ENCODE measurements around the gene MAGI3. TPM values are rescaled to one million over a fixed set of nuclear protein-coding genes. Genes with fewer than 3 reads are reported as not detected.
"Not testable (repeated sequence)": the region's sequence is repeated elsewhere in the genome, so short reads cannot be mapped to it uniquely, and the experiment has no call there.

MAGI3 gene
- total RNA-seq, 2 experiments from 2014 or later = 3.5 to 3.7 TPM

GRCh38 chr1:113677250-113678158 lies 287.2 kb downstream of the MAGI3 start:
- ChIA-PET POLR2A (interaction anchor here (0.6 kb wide), 1 partner anchor 533 kb away, joined by 3 read pairs; no protein-coding TSS in a partner anchor), CTCF (interaction anchor here (0.7 to 1.2 kb wide), 2 partner anchors 547 to 551 kb away, joined by 3 read pairs; no protein-coding TSS in a partner anchor)

GRCh38 chr1:113678159-113678469 lies 287.8 kb downstream of the MAGI3 start:
- ChIA-PET CTCF (interaction anchor here (0.7 to 1.2 kb wide), 2 partner anchors 548 to 551 kb away, joined by 3 read pairs; no protein-coding TSS in a partner anchor), POLR2A (interaction anchor here (0.6 kb wide), 1 partner anchor 534 kb away, joined by 3 read pairs; no protein-coding TSS in a partner anchor)

GRCh38 chr1:113681596-113682337 lies 291.5 kb downstream of the MAGI3 start:
- POLR2A ChIA-PET = no interaction called here
- CTCF ChIA-PET = interaction anchor here (0.7 kb wide), 1 partner anchor 541 kb away, joined by 3 read pairs; no protein-coding TSS in a partner anchor

GRCh38 chr1:113683384-113684152 lies 293.3 kb downstream of the MAGI3 start:
- POLR2A ChIA-PET = interaction anchor here (0.6 kb wide), 1 partner anchor 544 kb away, joined by 3 read pairs; no protein-coding TSS in a partner anchor
- CTCF ChIA-PET = no interaction called here

- POLR2A ChIA-PET = interaction anchor here (0.6 kb wide), 1 partner anchor 545 kb away, joined by 3 read pairs; no protein-coding TSS in a partner anchor
Measured at GRCh38 chr1:113684153-113684541, 293.8 kb downstream of the MAGI3 start.

GRCh38 chr1:113686891-113687618 lies 296.7 kb downstream of the MAGI3 start:
- ChIA-PET POLR2A (no interaction called here), CTCF (no interaction called here)

More at GRCh38 chr1:113684153-113684541, 293.8 kb downstream of the MAGI3 start:
- CTCF ChIA-PET = no interaction called here

GRCh38 chr1:113691184-113691583 lies 300.9 kb downstream of the MAGI3 start:
- ChIA-PET POLR2A (no interaction called here), CTCF (no interaction called here)

GRCh38 chr1:113692342-113692741 lies 302.0 kb downstream of the MAGI3 start:
- POLR2A ChIA-PET = no interaction called here
- CTCF ChIA-PET = no interaction called here

- ChIA-PET CTCF (no interaction called here), POLR2A (no interaction called here)
Measured at GRCh38 chr1:113692824-113693431, 302.6 kb downstream of the MAGI3 start.

GRCh38 chr1:113694910-113695309 lies 304.6 kb downstream of the MAGI3 start:
- POLR2A ChIA-PET = no interaction called here

GRCh38 chr1:113701429-113701828 lies 311.1 kb downstream of the MAGI3 start:
- ChIA-PET CTCF (no interaction called here), POLR2A (no interaction called here)

More at GRCh38 chr1:113694910-113695309, 304.6 kb downstream of the MAGI3 start:
- CTCF ChIA-PET = no interaction called here

- POLR2A ChIA-PET = no interaction called here
- CTCF ChIA-PET = no interaction called here
Measured at GRCh38 chr1:113714606-113715269, 324.4 kb downstream of the MAGI3 start.

GRCh38 chr1:113717506-113717905 lies 327.2 kb downstream of the MAGI3 start:
- CTCF ChIA-PET, POLR2A ChIA-PET: not testable (repeated sequence)

GRCh38 chr1:113718621-113719020 lies 328.3 kb downstream of the MAGI3 start:
- POLR2A ChIA-PET, CTCF ChIA-PET: not testable (repeated sequence)

GRCh38 chr1:113721010-113721409 lies 330.7 kb downstream of the MAGI3 start:
- POLR2A ChIA-PET = no interaction called here
- CTCF ChIA-PET = interaction anchor here (1.5 kb wide), 1 partner anchor 63 kb away, joined by 3 read pairs; no protein-coding TSS in a partner anchor

GRCh38 chr1:113732802-113733201 lies 342.5 kb downstream of the MAGI3 start:
- POLR2A ChIA-PET = no interaction called here
- CTCF ChIA-PET = no interaction called here

GRCh38 chr1:113734357-113735055 lies 344.2 kb downstream of the MAGI3 start:
- POLR2A ChIA-PET = no interaction called here
- CTCF ChIA-PET = no interaction called here

Measured in activated CD8-positive, alpha-beta memory T cell treated with anti-CD3 and anti-CD28 coated beads for 36 hours (primary cell).